Caco-2 (cell line): ENCODE results near the gene DHRSX. TPM values are rescaled to one million over a fixed set of nuclear protein-coding genes. Genes with fewer than 3 reads are reported as not detected.
"Not testable (repeated sequence)": the region's sequence is repeated elsewhere in the genome, so short reads cannot be mapped to it uniquely, and the experiment has no call there.

Experiments used
- BruUV-seq: library from RNA; stranded (reverse); fragments of 400-500 nt; replicated peaks from 2 replicates; lab custom pipeline; 2021; lab: Mats Ljungman, UMichigan
- CTCF ChIA-PET: fragments of 300-600 bp; sonication (Branson Sonifier 250); formaldehyde crosslinking; loops from one replicate; lab custom pipeline; 2022; ENCODE audit warnings: antibody characterized with exemption; lab: Charles Lee
- POLR2A ChIA-PET: fragments of 300-600 bp; sonication (Branson Sonifier 250); formaldehyde crosslinking; loops from one replicate; lab custom pipeline; 2022; ENCODE audit warnings: antibody characterized with exemption; lab: Charles Lee
- DNase-seq, 2 experiments: peaks; one replicate each; pipeline versions ENCODE4 v3.0.0 to v3.0.0-alpha.2; 2020 to 2022
- H3K27me3 ChIP-seq: replicated peaks from 2 replicates; pipeline ENCODE4 v1.6.0; 2011; ENCODE audit warnings: low read length; ENCODE audit not compliant: control insufficient read depth, insufficient read depth
- H3K36me3 ChIP-seq: 2 replicates; pipeline ENCODE4 v1.5.1; 2011; ENCODE audit warnings: low read length; ENCODE audit not compliant: control insufficient read depth, insufficient read depth
- H3K4me1 ChIP-seq: fragments of 250-450 bp; sonication (Bioruptor Pico); 2 replicates; pipeline ENCODE4 v1.5.1; 2020; ENCODE audit warnings: mild to moderate bottlenecking
- H3K4me3 ChIP-seq: 2 replicates; pipeline ENCODE4 v1.5.1; 2011; ENCODE audit warnings: low read depth, mild to moderate bottlenecking, control low read depth, low read length
- H3K9me3 ChIP-seq: fragments of 250-450 bp; sonication (Bioruptor Pico); 2 replicates; pipeline ENCODE4 v1.5.1; 2020; ENCODE audit warnings: mild to moderate bottlenecking, moderate library complexity
- H3K27ac Mint-ChIP-seq: one replicate; pipeline ENCODE4 v1.8.0; 2022; ENCODE audit warnings: mixed read lengths; ENCODE audit not compliant: unreplicated experiment
- H3K27me3 Mint-ChIP-seq: one replicate; pipeline ENCODE4 v1.8.0; 2022; ENCODE audit warnings: mixed read lengths; ENCODE audit not compliant: insufficient read depth, unreplicated experiment
- H3K36me3 Mint-ChIP-seq: one replicate; pipeline ENCODE4 v1.8.0; 2022; ENCODE audit warnings: mild to moderate bottlenecking, mixed read lengths; ENCODE audit not compliant: insufficient read depth, unreplicated experiment
- H3K4me1 Mint-ChIP-seq: one replicate; pipeline ENCODE4 v1.8.0; 2022; ENCODE audit warnings: low read depth, mixed read lengths; ENCODE audit not compliant: unreplicated experiment
- H3K4me3 Mint-ChIP-seq: one replicate; pipeline ENCODE4 v1.8.0; 2022; ENCODE audit warnings: mild to moderate bottlenecking, moderate library complexity, mixed read lengths; ENCODE audit not compliant: unreplicated experiment
- H3K9me3 Mint-ChIP-seq: one replicate; pipeline ENCODE4 v1.8.0; 2022; ENCODE audit warnings: mixed read lengths; ENCODE audit not compliant: unreplicated experiment
- CTCF ChIP-seq, 2 experiments: fragments of 200-600 bp in 1 of 2; IDR thresholded peaks; 1 replicate in 1 of 2; 2 replicates in 1 of 2; pipeline versions ENCODE4 v1.5.1 to v1.8.0; 2011 to 2022; ENCODE audit warnings: antibody characterized with exemption in 1 of 2, control low read depth in 1 of 2, inconsistent platforms in 1 of 2, low read depth in 1 of 2, low read length in 1 of 2, mild to moderate bottlenecking in 1 of 2, moderate library complexity in 1 of 2; ENCODE audit not compliant: insufficient read depth in 1 of 2, severe bottlenecking in 1 of 2, unreplicated experiment in 1 of 2
- intact Hi-C: fragments of 100-400 bp; cut with micrococcal nuclease; formaldehyde crosslinking; loops from one replicate; pipeline ENCODE4 v1.10.0; 2022; ENCODE audit not compliant: unreplicated experiment
- total RNA-seq: library from RNA; stranded (reverse); gene quantifications from 2 replicates; pipeline ENCODE4 v1.2.3, GENCODE V29; 2022

The DHRSX gene
- total RNA-seq, 1 experiment from 2014 or later = 64.1 TPM

GRCh38 chrX:2315434-2315833, 185.3 kb downstream of the DHRSX start:
- Mint-ChIP-seq H3K4me3 (no peak overlapping the region), H3K9me3 (no peaks in the 10 kb centered on the region), H3K4me1 (peaks cover under 1% of the 10 kb centered on the region), H3K27ac (no peak overlapping the region), H3K36me3 (peaks cover 22% of the 10 kb centered on the region), H3K27me3 (no peaks in the 10 kb centered on the region)
- no peak for TF ChIP-seq CTCF (IDR thresholded peaks at IDR 0.05; ENCODE audit: insufficient read depth in 1 of 2, low read depth in 1 of 2, low read length in 1 of 2, severe bottlenecking in 1 of 2, unreplicated experiment in 1 of 2)
- Histone ChIP-seq H3K9me3 (no peaks in the 10 kb centered on the region; the same call in 1 of the 2 replicates), H3K27me3 (no peaks in the 10 kb centered on the region), H3K4me1 (peaks cover 4% of the 10 kb centered on the region; the same call in 1 of the 2 replicates), H3K36me3 (no peaks in the 10 kb centered on the region), H3K4me3 (no peak overlapping the region)
- intact Hi-C loops = no loop called here
- DNase-seq = no peak
- POLR2A ChIA-PET = no interaction called here
- BruUV-seq = no TSS peak
- CTCF ChIA-PET = no interaction called here

DNA sequence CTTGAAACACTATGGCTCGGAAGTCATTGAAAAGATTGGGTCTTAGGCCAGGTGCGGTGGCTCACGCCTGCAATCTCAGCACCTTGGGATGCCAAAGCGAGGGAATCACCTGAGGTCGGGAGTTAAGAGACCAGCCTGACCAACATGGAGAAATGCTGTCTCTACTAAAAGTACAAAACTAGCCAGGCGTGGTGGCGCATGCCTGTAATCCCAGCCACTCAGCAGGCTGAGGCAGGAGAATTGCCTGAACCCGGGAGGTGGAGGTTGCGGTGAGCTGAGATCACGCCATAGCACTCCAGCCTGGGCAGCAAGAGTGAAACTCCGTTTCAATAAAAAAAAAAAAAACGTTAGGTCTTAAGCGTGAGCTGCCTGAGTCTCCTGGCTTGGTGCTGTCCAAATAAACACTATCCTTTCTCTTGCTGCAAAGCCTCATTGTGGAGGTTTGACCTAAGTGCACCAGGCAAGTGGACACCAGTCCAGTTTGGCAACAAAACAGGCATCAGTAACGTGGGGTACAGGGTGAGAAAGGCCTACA, 185.9 kb downstream of the DHRSX start:
- no peaks in the 10 kb centered on the region for H3K27me3 ChIP-seq
- no peak overlapping the region for H3K4me3 ChIP-seq
- H3K9me3 ChIP-seq = no peaks in the 10 kb centered on the region; the same call in 1 of the 2 replicates
- no peaks in the 10 kb centered on the region for H3K36me3 ChIP-seq
- CTCF ChIA-PET = no interaction called here
- peaks cover 21% of the 10 kb centered on the region for H3K36me3 Mint-ChIP-seq
- TF ChIP-seq CTCF (IDR thresholded peaks at IDR 0.05; ENCODE audit: insufficient read depth in 1 of 2, low read depth in 1 of 2, low read length in 1 of 2, severe bottlenecking in 1 of 2, unreplicated experiment in 1 of 2) = no peak
- H3K4me1 ChIP-seq = peaks cover 4% of the 10 kb centered on the region; the same call in 1 of the 2 replicates
- no peak for DNase-seq
- POLR2A ChIA-PET = no interaction called here
- no peak overlapping the region for H3K27ac Mint-ChIP-seq
- BruUV-seq = no TSS peak
- no peaks in the 10 kb centered on the region for H3K9me3 Mint-ChIP-seq
- no peaks in the 10 kb centered on the region for H3K4me1 Mint-ChIP-seq
- no peak overlapping the region for H3K4me3 Mint-ChIP-seq
- H3K27me3 Mint-ChIP-seq = no peaks in the 10 kb centered on the region
- intact Hi-C loops = no loop called here

GRCh38 chrX:2313864-2314640, 186.7 kb downstream of the DHRSX start:
- Histone ChIP-seq H3K4me3 (no peak overlapping the region), H3K36me3 (no peaks in the 10 kb centered on the region), H3K4me1 (peaks cover 4% of the 10 kb centered on the region; the same call in 1 of the 2 replicates), H3K27me3 (no peaks in the 10 kb centered on the region), H3K9me3 (no peaks in the 10 kb centered on the region; the same call in 1 of the 2 replicates)
- POLR2A ChIA-PET = no interaction called here
- CTCF ChIA-PET = no interaction called here
- intact Hi-C loops = no loop called here
- H3K4me1 Mint-ChIP-seq = no peaks in the 10 kb centered on the region
- H3K27me3 Mint-ChIP-seq = no peaks in the 10 kb centered on the region
- no peak overlapping the region for H3K4me3 Mint-ChIP-seq
- no TSS peak for BruUV-seq
- no peaks in the 10 kb centered on the region for H3K9me3 Mint-ChIP-seq
- no peak for DNase-seq
- no peak overlapping the region for H3K27ac Mint-ChIP-seq
- H3K36me3 Mint-ChIP-seq = peaks cover 13% of the 10 kb centered on the region
- no peak for TF ChIP-seq CTCF (IDR thresholded peaks at IDR 0.05; ENCODE audit: insufficient read depth in 1 of 2, low read depth in 1 of 2, low read length in 1 of 2, severe bottlenecking in 1 of 2, unreplicated experiment in 1 of 2)

DNA sequence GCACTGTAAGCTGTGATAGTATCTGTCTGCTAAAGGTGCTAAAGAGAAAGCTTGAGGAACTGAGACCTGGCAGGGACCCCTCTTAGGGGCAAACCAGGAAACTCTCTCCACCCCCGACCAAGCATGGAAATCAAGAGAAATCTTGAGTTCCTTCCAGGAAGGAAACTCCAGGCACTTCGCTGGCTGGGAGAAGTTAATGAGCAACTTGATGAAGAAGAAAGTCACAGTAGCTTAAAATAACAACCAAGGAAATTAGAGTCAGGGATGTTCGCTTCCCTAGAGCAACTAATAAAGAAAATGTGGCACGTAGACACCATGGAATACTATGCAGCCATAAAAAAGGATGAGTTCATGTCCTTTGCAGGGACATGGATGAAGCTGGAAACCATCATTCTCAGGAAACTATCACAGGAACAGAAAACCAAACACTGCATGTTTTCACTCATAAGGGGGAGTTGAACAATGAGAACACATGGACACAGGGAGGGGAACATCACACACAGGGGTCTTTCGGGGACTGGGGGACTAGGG, 188.7 kb downstream of the DHRSX start:
- H3K36me3 Mint-ChIP-seq, DNase-seq, H3K4me1 Mint-ChIP-seq, H3K4me1 ChIP-seq, H3K27me3 Mint-ChIP-seq, CTCF ChIA-PET, H3K9me3 ChIP-seq, H3K4me3 Mint-ChIP-seq, BruUV-seq, H3K9me3 Mint-ChIP-seq, H3K4me3 ChIP-seq, H3K36me3 ChIP-seq, H3K27ac Mint-ChIP-seq, intact Hi-C loops, POLR2A ChIA-PET, H3K27me3 ChIP-seq: not testable (repeated sequence)
